Non-pigmented ciliary epithelial cell (primary cell): ENCODE results near the gene TGFBR2.
"Not testable (repeated sequence)": the region's sequence is repeated elsewhere in the genome, so short reads cannot be mapped to it uniquely, and the experiment has no call there.

Experiments used
- DNase-seq: peaks from one replicate; pipeline ENCODE4 v3.0.0-alpha.2; 2010; ENCODE audit warnings: low read depth

The TGFBR2 gene

GRCh38 chr3:30658328-30659052 lies 52.1 kb downstream of the TGFBR2 start:
- DNase-seq = no peak

- DNase-seq = peak; percentile 96
Measured at GRCh38 chr3:30659270-30660130, 53.1 kb downstream of the TGFBR2 start.

- no peak for DNase-seq
Measured at GRCh38 chr3:30660136-30660535, 53.7 kb downstream of the TGFBR2 start.

DNA sequence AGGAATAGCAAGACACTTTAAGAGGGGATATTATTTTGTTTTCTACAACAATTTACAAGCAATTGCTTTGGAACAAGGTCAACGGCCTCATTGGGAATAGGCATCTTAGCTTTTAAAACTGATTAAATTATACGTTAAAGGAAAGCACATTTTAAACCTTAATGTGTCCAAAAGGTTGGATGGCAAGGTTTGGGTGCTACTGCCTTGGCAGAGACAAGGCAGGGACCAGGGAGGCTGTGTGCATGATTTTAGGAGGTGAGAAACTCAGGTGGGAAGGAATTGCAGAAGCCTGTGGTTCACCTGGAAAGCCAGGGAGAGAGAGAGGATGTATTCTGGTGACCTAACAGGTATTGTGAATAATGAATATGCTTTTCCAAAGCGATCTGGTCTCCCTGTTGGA lies 54.3 kb downstream of the TGFBR2 start:
- DNase-seq = no peak

DNA sequence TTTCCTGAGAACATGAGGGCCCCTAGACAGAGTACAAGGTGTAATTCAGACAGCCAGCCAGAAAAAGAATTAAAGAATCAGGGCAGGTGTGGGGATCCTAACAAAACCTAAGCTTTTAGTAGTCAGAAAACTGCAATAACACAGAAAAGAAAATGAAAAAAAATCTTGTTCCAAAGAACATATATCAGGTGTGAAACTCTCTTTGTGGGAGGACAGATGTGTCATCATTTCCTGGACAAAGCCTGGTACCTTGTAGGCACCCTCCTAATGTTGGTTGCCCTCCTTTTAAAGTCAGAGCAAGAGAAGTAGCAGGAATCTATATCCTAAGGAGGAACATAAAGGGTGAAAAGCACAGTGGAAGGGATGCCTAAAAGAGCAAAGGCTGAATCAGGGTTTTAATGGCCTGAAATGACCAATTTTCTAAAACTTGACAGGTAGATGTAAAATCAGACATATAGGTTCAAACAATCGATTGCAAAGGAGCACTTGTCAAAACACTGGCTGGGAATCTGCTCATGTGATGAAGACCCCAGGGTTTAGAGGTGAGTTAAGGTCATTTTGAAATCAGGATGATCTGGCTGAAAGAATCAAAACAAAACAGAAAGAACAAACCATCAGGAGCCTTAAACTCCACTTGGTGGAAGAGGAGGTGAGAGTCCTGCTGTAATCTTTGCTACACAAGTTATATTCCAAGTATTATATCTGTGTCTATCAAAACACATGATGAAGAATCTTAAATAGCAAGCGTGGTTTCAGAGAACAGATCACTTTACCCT lies 54.9 kb downstream of the TGFBR2 start:
- DNase-seq = no peak

DNA sequence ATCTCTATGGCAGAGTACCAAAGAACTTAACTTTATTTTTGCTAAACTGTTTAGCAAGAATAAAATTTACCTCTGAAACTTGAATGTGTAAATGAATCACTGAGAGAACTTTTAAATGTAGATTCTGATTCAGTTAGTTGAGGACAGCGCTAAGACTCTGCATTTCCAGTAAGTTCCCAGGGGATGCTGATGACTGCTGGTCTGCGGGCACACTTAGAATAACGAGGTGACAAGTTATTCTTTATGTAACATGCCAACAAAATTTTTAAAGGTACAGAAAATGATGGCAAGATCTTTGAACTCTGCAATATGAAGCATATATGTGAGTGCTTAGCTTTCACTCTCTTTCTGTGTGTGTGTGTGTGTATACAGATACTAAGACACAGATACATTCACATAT lies 56.4 kb downstream of the TGFBR2 start:
- DNase-seq = no peak

DNA sequence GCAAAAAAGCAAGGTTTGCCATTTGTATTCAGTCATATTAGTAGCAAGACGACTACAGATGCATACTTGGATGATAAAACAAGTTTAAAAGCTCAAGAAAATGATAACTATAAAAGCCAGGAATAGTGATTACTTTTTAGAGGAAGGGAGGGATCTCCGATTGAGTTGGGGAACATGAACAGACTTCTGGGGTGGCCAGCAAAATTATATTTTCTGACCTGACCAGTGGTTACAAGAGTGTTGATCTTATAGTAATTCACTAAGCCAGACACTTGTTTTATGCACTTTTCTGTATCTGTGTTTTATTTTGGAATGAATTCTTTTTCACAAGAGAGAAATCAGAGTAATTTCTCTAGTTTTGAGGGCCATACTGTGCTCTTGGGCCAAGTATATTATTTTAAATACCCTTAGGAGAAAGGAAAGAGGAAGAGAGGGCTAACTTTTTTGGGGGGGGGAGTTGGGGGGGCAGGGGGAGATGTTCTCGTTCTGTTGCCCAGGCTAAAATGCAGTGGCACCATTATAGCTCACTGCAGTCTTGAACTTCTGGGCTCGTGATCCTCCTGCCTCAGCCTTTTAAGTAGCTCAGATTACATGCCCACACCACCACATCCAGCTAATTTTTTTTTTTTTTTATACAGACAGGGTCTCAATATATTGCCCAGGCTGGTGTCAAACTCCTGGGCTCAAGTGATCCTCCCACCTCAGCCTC lies 57.3 kb downstream of the TGFBR2 start:
- DNase-seq = no peak

DNA sequence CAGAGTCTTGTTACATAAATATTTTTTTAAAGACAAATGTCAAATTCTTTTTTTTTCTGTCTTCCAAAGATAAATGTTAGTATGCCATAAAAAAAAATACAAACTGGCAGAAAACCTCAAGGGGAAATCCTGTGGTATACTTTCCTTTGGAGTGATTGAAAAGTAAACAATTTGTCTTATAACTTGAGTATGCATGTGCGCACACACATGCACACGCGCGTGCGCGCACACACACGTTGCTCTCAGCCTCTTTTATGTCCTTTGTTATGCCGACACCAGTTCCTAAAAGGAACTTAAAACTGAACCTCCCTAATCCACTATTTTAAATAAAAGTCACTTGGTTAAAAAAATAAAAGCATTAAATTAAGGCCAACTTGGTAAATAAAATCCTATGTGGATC lies 58.1 kb downstream of the TGFBR2 start:
- no peak for DNase-seq

- no peak for DNase-seq
Measured at GRCh38 chr3:30664884-30665283, 58.5 kb downstream of the TGFBR2 start.

- DNase-seq = no peak
Measured at GRCh38 chr3:30665539-30665938, 59.1 kb downstream of the TGFBR2 start.

DNA sequence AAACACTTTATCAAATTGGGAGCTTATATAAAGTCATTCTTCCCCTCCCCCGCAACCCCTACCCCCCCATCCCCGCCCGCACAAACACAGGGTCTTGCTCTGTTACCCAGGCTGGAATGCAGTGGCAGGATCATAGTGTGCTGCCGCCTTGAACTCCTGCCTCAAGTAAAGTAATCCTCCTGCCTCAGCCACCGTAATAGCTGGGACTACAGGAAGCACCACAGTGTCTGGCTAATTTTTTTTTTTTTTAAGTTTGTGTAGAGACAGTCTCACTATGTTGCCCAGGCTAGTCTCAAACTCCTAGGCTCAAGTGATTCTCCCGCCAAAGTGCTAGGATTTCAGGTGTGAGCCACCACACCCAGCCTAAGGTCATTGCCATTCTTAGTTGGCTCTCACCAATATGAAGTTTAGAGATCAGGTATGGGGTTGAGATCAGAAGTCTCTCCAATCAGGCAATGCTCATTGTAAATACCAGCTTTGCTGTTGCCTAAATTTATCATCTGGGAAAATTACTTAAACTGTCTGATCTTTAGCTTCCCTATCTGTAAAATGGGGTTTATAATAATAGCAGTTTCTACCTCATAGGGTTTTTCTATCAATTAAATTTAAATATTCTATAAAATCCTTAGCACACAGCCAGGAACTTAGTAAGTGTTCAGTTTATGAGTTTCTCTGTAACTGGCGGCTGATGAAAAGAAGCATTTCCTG lies 60.3 kb downstream of the TGFBR2 start:
- no peak for DNase-seq

- no peak for DNase-seq
Measured at GRCh38 chr3:30667280-30667651, 60.9 kb downstream of the TGFBR2 start.

GRCh38 chr3:30668051-30668609 lies 61.7 kb downstream of the TGFBR2 start:
- no peak for DNase-seq

GRCh38 chr3:30669360-30669934 lies 63.0 kb downstream of the TGFBR2 start:
- DNase-seq = not testable (repeated sequence)

- DNase-seq = no peak
Measured at GRCh38 chr3:30670292-30670691, 63.9 kb downstream of the TGFBR2 start.

- no peak for DNase-seq
Measured at GRCh38 chr3:30671527-30672286, 65.3 kb downstream of the TGFBR2 start.

DNA sequence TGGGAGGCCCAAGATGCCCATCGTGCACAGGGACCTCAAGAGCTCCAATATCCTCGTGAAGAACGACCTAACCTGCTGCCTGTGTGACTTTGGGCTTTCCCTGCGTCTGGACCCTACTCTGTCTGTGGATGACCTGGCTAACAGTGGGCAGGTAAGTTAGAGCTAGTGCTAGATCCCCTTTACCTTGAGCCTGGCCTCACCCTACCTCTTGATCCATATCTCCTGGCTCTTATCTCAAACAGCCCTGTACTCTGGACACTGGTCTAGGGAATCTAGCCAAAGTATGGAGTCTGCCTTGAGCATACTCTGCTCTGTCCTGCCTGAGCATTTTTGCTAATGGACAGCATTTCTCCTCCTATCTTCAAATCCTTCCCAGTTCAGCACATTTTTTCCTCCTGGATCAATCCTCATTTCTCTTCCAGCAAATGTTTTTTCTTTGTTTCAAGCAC lies 65.9 kb downstream of the TGFBR2 start:
- DNase-seq = no peak

DNA sequence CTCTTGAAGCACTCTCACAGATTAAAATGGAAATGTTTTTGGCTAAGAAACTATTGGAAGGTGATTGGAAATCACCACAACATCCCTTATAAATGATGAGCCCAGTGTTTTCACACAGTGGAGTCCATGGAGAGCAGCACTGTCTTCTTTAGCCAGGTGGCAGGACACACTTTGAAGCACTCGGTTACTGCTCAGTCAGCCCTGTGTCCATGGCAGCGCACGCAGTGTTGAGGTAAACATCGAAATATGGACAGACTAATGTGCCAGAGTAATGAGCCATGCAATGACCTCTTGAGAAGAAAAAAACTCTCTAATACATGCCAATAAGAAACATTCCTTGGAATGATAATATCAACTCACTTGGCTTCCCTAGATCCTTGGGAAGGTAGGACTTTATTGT lies 66.6 kb downstream of the TGFBR2 start:
- DNase-seq = no peak

- DNase-seq = no peak
Measured at GRCh38 chr3:30673425-30674341, 67.3 kb downstream of the TGFBR2 start.
